Upper lobe of left lung (tissue), 4 donors: ENCODE results near the gene PCYT1A.

Experiments used
- EP300 ChIP-seq, 4 donors: sonication (generic); formaldehyde crosslinking; IDR thresholded peaks; one replicate each; pipeline ENCODE4 v1.5.1; 2017; ENCODE audit warnings: antibody characterized with exemption in 4 of 4, control low read depth in 2 of 4
- POLR2A ChIP-seq, 4 donors: fragments of 450-650 bp; IDR thresholded peaks; one replicate each; pipeline ENCODE4 v1.5.1; 2016 to 2017; ENCODE audit warnings: antibody characterized with exemption in 4 of 4, mild to moderate bottlenecking in 2 of 4
- POLR2AphosphoS5 ChIP-seq, 2 donors: sonication (generic); formaldehyde crosslinking; IDR thresholded peaks; one replicate each; pipeline ENCODE4 v1.5.1; 2017; ENCODE audit warnings: antibody characterized with exemption in 2 of 2
- TF ChIP-seq, protein P1 (sequence below), 6 experiments: fragments of 450-650 bp in 4 of 6; fragments of 200-600 bp in 2 of 6; sonication (generic) in 2 of 6; IDR thresholded peaks; one replicate each; pipeline ENCODE4 v1.5.1; 2016 to 2019; ENCODE audit warnings: antibody characterized with exemption in 6 of 6

DNA sequence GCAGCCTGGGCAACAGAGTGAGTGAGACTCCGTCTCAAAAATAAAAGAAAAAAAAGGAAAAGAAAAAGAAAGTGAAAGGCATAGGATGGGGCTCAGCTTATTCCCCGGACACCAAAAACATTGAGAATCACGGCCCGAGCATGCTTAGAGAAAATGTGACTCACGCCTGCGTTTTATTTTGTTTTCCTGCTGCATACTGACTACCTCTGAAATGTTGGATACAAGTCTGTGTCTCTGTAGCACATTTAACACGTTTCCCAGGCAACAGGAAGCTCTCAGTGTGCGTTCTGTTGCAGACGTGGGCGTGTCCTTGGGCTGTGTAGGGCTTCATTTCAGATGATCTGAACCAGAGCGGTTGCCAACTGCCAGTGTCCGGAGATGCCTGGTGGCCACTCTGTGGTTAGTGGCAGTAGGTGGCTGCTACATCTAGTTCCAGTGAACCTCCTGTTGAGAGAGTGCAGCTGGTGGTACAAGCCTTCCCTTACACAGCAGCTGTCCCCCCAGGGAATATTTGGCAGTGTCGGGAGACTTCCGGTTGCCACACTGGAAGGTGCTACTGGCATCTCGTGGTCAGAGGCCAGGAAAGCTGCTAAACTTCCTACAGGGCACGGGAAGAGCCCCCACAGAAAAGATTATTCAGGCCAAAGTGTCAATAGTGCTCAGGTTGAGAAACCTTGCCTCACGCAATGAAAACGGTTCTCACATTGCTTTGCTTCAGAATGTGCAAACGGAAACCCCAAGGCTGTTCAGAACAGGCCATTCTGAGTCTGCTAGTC lies 68.1 kb downstream of the PCYT1A start:
- TF ChIP-seq, protein P1, sequence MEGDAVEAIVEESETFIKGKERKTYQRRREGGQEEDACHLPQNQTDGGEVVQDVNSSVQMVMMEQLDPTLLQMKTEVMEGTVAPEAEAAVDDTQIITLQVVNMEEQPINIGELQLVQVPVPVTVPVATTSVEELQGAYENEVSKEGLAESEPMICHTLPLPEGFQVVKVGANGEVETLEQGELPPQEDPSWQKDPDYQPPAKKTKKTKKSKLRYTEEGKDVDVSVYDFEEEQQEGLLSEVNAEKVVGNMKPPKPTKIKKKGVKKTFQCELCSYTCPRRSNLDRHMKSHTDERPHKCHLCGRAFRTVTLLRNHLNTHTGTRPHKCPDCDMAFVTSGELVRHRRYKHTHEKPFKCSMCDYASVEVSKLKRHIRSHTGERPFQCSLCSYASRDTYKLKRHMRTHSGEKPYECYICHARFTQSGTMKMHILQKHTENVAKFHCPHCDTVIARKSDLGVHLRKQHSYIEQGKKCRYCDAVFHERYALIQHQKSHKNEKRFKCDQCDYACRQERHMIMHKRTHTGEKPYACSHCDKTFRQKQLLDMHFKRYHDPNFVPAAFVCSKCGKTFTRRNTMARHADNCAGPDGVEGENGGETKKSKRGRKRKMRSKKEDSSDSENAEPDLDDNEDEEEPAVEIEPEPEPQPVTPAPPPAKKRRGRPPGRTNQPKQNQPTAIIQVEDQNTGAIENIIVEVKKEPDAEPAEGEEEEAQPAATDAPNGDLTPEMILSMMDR (IDR thresholded peaks at IDR 0.05), result no peak
- TF ChIP-seq POLR2AphosphoS5 (IDR thresholded peaks at IDR 0.05), result peak in 1 of 2 donors; percentile 14
- TF ChIP-seq POLR2A (IDR thresholded peaks at IDR 0.05), result peak in 1 of 4 donors; percentile 25
- TF ChIP-seq EP300 (IDR thresholded peaks at IDR 0.05), result no peak
